Smooth muscle cell (in vitro differentiated cells): ENCODE results near the gene DNAL1. TPM values are rescaled to one million over a fixed set of nuclear protein-coding genes. Genes with fewer than 3 reads are reported as not detected.

Experiments
- DNase-seq: peaks from one replicate; lab custom pipeline; 2025; ENCODE audit not compliant: unreplicated experiment; lab: John Stamatoyannopoulos, UW
- H2AFZ ChIP-seq: fragments of 200-600 bp; sonication (generic); 2 replicates; pipeline ENCODE4 v1.6.0; 2016; ENCODE audit warnings: antibody characterized with exemption, low read depth, mild to moderate bottlenecking
- H3F3A ChIP-seq: fragments of 200-600 bp; sonication (generic); 2 replicates; pipeline ENCODE4 v1.6.0; 2017; ENCODE audit warnings: antibody characterized with exemption, low read depth
- H3K27ac ChIP-seq: fragments of 200-600 bp; sonication (generic); 2 replicates; pipeline ENCODE4 v1.5.1; 2016; ENCODE audit warnings: low read depth, mild to moderate bottlenecking
- H3K27me3 ChIP-seq: fragments of 200-600 bp; sonication (generic); 2 replicates; pipeline ENCODE4 v1.6.1; 2016; ENCODE audit warnings: low read depth, mild to moderate bottlenecking
- H3K36me3 ChIP-seq: fragments of 200-600 bp; sonication (generic); 2 replicates; pipeline ENCODE4 v1.5.1; 2016; ENCODE audit warnings: low read depth
- H3K4me1 ChIP-seq: fragments of 200-600 bp; sonication (generic); 2 replicates; pipeline ENCODE4 v1.5.1; 2016; ENCODE audit warnings: low read depth
- H3K4me2 ChIP-seq: fragments of 200-600 bp; sonication (generic); 2 replicates; pipeline ENCODE4 v1.6.0; 2016; ENCODE audit warnings: mild to moderate bottlenecking
- H3K4me3 ChIP-seq: fragments of 200-600 bp; sonication (generic); 2 replicates; pipeline ENCODE4 v1.5.1; 2016; ENCODE audit warnings: mild to moderate bottlenecking
- H3K79me2 ChIP-seq: fragments of 200-600 bp; sonication (generic); 2 replicates; pipeline ENCODE4 v1.6.0; 2016; ENCODE audit warnings: low read depth, mild to moderate bottlenecking
- H3K9ac ChIP-seq: fragments of 200-600 bp; sonication (generic); 2 replicates; pipeline ENCODE4 v1.6.0; 2016; ENCODE audit warnings: low read depth
- H3K9me3 ChIP-seq: fragments of 200-600 bp; sonication (generic); replicated peaks from 2 replicates; pipeline ENCODE4 v1.5.1; 2016; ENCODE audit warnings: low read depth
- H4K20me1 ChIP-seq: fragments of 200-600 bp; sonication (generic); 2 replicates; pipeline ENCODE4 v1.6.0; 2016; ENCODE audit warnings: low read depth
- WGBS: methylation state at CpG from one replicate; pipeline ENCODE4 v1.1.7; 2016; ENCODE audit warnings: low lambda C conversion rate; 5-methylcytosine and 5-hydroxymethylcytosine counted together
- polyA plus RNA-seq: library from polyadenylated mRNA; unstranded; fragments of >200 nt; fragmentation: Nextera tagmentation; extraction: Ambion mirVana; gene quantifications from 2 replicates; pipeline ENCODE4 v1.2.1, GENCODE V29; 2016
- total RNA-seq: library from RNA; depleted of rRNA; stranded (reverse); fragments of >200 nt; gene quantifications from 2 replicates; pipeline ENCODE4 v1.2.3, GENCODE V29; 2014
- TF ChIP-seq, protein P1 (sequence below): fragments of 200-600 bp; sonication (generic); IDR thresholded peaks from 2 replicates; pipeline ENCODE4 v1.5.1; 2017; ENCODE audit warnings: borderline replicate concordance, mild to moderate bottlenecking, antibody characterized with exemption; ENCODE audit not compliant: insufficient read depth, poor library complexity, severe bottlenecking

DNAL1 gene
- total and polyA plus RNA-seq, 2 experiments from 2014 or later: 10.4 to 12.2 TPM

DNA sequence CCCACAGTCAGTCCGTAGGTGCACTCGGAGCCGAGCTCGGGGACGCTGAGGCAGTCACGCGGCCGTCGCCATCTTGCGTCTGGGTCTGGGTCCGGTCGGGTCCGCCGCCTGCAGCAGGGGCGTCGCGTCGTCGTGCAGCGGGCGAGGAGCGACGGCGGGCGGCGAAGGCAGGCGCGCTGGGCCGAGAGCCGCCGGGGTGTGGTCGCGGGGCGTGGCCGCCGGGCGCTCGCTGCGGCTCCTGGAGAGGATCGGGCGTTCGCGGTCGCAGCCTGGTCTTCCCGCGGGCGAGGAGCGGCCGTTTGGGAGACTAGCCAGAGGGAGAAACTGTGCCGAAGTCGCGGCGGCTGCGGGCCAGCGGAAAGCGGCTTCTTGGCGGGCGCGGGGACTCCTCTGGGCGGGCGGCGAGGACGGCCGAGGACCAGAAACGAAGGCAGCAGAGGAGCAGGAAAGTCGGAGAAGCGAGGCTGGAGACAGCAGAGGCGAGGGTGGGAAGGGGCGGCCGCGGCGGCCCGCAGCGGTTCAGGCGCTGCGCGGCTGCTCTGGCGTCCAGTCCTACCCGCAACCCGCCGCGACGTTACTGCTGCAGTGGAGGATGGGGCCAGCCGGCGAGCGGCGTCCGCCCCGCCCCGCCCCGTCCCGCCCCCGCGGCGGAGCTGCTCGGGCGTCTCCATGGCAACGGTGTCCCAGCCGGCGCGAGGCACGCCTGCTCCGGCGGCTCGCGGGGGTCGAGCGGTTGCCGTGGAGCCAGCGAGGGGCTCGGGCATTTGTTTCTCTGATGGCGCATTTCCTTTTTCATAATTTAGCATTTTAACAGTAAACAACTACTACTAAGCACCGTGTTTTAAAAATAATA lies 69.2 kb downstream of the DNAL1 start, which contains the start of gene PNMA1:
PNMA1 (minus strand) TSS at position 582 of the 853 bp plus-strand sequence. CDS start 745 bp downstream, outside the sequence.
- H3K9ac ChIP-seq: peak within 1 kb of the TSS; percentile 86
- no peaks in the 10 kb centered on the region for H3K36me3 ChIP-seq
- peak within 1 kb of the TSS; percentile 79 for H3K4me3 ChIP-seq
- no peaks in the 10 kb centered on the region for H3K9me3 ChIP-seq
- peaks cover 25% of the 10 kb centered on the region for H3K4me1 ChIP-seq
- peak; percentile 61 for DNase-seq
- peaks cover 37% of the 10 kb centered on the region for H4K20me1 ChIP-seq
- H3K27me3 ChIP-seq: no peaks in the 10 kb centered on the region
- H3K79me2 ChIP-seq: peaks cover 30% of the 10 kb centered on the region
- peak within 1 kb of the TSS; percentile 94 for H3K27ac ChIP-seq
- H2AFZ ChIP-seq: no peak within 1 kb of the TSS
- WGBS: 2% methylated on average over 50 of the region's 113 CpGs
- TF ChIP-seq, protein P1, sequence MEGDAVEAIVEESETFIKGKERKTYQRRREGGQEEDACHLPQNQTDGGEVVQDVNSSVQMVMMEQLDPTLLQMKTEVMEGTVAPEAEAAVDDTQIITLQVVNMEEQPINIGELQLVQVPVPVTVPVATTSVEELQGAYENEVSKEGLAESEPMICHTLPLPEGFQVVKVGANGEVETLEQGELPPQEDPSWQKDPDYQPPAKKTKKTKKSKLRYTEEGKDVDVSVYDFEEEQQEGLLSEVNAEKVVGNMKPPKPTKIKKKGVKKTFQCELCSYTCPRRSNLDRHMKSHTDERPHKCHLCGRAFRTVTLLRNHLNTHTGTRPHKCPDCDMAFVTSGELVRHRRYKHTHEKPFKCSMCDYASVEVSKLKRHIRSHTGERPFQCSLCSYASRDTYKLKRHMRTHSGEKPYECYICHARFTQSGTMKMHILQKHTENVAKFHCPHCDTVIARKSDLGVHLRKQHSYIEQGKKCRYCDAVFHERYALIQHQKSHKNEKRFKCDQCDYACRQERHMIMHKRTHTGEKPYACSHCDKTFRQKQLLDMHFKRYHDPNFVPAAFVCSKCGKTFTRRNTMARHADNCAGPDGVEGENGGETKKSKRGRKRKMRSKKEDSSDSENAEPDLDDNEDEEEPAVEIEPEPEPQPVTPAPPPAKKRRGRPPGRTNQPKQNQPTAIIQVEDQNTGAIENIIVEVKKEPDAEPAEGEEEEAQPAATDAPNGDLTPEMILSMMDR: no peak
- H3K4me2 ChIP-seq: peak within 1 kb of the TSS; percentile 87
- H3F3A ChIP-seq: peaks cover 10% of the 10 kb centered on the region

DNA sequence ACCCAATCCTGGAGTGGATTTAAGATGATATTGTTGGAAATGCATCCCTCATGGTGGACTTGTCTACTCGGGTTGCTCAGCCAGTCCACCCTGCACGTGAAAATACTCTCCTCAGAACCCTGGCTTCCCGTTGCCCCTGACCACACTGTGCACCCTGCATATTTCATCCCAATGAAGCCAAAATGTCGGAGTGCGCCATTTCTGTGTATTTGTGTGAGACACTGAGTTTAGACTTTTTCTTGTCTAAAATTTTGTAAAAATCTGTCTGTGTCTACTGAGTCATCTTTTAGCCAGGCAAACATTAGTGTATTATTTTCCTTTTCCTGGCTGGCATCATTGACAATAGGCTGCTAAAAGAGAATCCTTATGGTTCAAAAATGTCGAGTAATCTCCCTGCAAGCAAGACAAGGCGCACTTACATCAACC lies 69.9 kb downstream of the DNAL1 start:
- H3K9me3 ChIP-seq: no peaks in the 10 kb centered on the region
- peak overlapping the region; percentile 74 for H3K9ac ChIP-seq
- 43% methylated on average over 7 of the region's 7 CpGs for WGBS
- peaks cover 30% of the 10 kb centered on the region for H3K79me2 ChIP-seq
- H4K20me1 ChIP-seq: peaks cover 37% of the 10 kb centered on the region
- H3K4me2 ChIP-seq: peak overlapping the region; percentile 87
- peaks cover 10% of the 10 kb centered on the region for H3F3A ChIP-seq
- no peaks in the 10 kb centered on the region for H3K27me3 ChIP-seq
- H3K27ac ChIP-seq: peak overlapping the region; percentile 94
- H2AFZ ChIP-seq: no peak overlapping the region
- DNase-seq: no peak
- no peaks in the 10 kb centered on the region for H3K36me3 ChIP-seq
- peak overlapping the region; percentile 79 for H3K4me3 ChIP-seq
- peaks cover 25% of the 10 kb centered on the region for H3K4me1 ChIP-seq
- TF ChIP-seq, protein P1: no peak

DNA sequence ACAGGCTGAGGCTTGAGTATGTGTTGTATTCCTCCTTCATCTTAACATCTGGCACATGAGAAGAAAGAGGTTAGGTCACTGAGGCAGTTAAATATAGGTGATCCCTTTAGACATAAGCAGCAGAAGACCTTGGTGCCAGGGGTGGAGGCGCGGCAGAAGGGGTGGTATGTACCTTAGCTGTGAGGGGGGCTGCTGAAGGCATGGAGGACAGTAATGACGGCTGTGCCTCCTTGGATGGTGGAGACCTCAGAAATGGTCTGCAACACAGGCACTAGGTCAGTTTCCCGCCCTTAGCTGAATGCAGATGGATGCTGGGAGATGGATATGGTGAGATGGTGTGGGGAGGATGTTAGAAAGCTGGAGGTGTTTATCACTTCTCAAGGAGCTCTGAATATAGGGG lies 70.9 kb downstream of the DNAL1 start:
- Histone ChIP-seq H3F3A (peaks cover 10% of the 10 kb centered on the region), H3K4me1 (peaks cover 25% of the 10 kb centered on the region), H3K27ac (peak overlapping the region; percentile 94), H3K9me3 (no peaks in the 10 kb centered on the region), H4K20me1 (peaks cover 34% of the 10 kb centered on the region), H3K4me3 (no peak overlapping the region), H3K79me2 (peaks cover 30% of the 10 kb centered on the region), H3K36me3 (no peaks in the 10 kb centered on the region), H3K27me3 (no peaks in the 10 kb centered on the region), H2AFZ (no peak overlapping the region), H3K9ac (no peak overlapping the region), H3K4me2 (no peak overlapping the region)
- no peak for DNase-seq
- WGBS: 94% methylated on average over 4 of the region's 4 CpGs
- TF ChIP-seq, protein P1: no peak
